Activated naive CD4-positive, alpha-beta T cell treated with anti-CD3 and anti-CD28 coated beads, Interleukin-2, amount 50 U/mL, for 24 hours (primary cell): ENCODE measurements around the gene LRRC41.
"Not testable (repeated sequence)": the region's sequence is repeated elsewhere in the genome, so short reads cannot be mapped to it uniquely, and the experiment has no call there.

Experiments
- H3K27ac Mint-ChIP-seq: one replicate; pipeline ENCODE4 v1.8.0; 2021; ENCODE audit warnings: mild to moderate bottlenecking, mixed read lengths
- H3K27me3 Mint-ChIP-seq: one replicate; pipeline ENCODE4 v1.8.0; 2021; ENCODE audit warnings: mixed read lengths
- H3K36me3 Mint-ChIP-seq: one replicate; pipeline ENCODE4 v1.8.0; 2021; ENCODE audit warnings: mixed read lengths
- H3K4me1 Mint-ChIP-seq: one replicate; pipeline ENCODE4 v1.8.0; 2021; ENCODE audit warnings: mixed read lengths
- H3K4me3 Mint-ChIP-seq: one replicate; pipeline ENCODE4 v1.8.0; 2021; ENCODE audit warnings: mild to moderate bottlenecking, mixed read lengths
- H3K9me3 Mint-ChIP-seq: one replicate; pipeline ENCODE4 v1.8.0; 2021; ENCODE audit warnings: mixed read lengths

The LRRC41 gene

DNA sequence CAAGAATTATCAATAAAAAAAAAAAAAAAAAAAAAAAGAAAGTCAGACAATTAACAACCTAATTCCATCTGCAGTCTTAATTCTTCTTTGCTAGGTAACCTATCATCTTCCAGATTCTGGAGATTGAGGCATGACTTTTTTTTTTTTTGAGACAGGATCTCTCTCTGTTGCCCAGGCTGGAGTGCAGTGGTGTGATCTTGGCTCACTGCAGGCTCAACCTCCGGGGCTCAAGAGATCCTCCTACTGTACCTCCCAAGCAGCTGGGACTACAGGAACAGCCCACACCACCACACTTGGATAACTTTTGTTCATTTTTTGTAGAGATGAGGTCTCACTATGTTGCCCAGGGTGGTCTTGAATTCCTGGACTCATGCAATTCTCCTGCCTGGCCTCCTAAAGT lies 60.5 kb downstream of the LRRC41 start:
- no peak overlapping the region for H3K27ac Mint-ChIP-seq
- H3K4me3 Mint-ChIP-seq, result no peak overlapping the region
- no peaks in the 10 kb centered on the region for H3K27me3 Mint-ChIP-seq
- H3K9me3 Mint-ChIP-seq, result no peaks in the 10 kb centered on the region
- H3K36me3 Mint-ChIP-seq, result no peaks in the 10 kb centered on the region
- H3K4me1 Mint-ChIP-seq, result peaks cover 10% of the 10 kb centered on the region

DNA sequence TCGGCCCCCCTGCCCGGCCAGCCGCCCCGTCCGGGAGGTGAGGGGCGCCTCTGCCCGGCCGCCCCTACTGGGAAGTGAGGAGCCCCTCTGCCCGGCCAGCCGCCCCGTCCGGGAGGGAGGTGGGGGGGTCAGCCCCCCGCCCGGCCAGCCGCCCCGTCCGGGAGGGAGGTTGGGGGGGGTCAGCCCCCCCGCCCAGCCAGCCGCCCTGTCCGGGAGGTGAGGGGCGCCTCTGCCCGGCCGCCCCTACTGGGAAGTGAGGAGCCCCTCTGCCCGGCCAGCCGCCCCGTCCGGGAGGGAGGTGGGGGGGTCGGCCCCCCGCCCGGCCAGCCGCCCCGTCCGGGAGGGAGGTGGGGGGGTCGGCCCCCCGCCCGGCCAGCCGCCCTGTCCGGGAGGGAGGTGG lies 61.7 kb downstream of the LRRC41 start:
- H3K4me3 Mint-ChIP-seq, H3K36me3 Mint-ChIP-seq, H3K27ac Mint-ChIP-seq, H3K27me3 Mint-ChIP-seq, H3K4me1 Mint-ChIP-seq, H3K9me3 Mint-ChIP-seq: not testable (repeated sequence)

DNA sequence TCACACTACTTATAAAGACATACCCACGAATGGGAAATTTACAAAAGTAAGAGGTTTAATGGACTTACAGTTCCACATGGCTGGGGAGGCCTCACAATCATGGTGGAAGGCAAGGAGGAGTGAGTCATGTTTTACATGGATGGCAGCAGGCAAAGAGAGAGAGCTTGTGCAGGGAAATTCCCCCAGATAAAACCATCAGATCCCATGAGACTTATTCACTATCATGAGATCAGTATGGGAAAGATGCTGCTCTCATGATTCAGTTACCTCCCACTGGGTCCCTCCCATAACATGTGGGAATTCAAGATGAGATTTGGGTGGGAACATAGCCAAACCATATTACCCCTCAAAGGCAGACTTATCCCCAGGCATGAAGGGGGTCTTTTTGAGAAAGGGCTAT lies 64.6 kb downstream of the LRRC41 start:
- not testable (repeated sequence) for H3K27me3 Mint-ChIP-seq, H3K27ac Mint-ChIP-seq, H3K4me1 Mint-ChIP-seq, H3K4me3 Mint-ChIP-seq, H3K36me3 Mint-ChIP-seq, H3K9me3 Mint-ChIP-seq

DNA sequence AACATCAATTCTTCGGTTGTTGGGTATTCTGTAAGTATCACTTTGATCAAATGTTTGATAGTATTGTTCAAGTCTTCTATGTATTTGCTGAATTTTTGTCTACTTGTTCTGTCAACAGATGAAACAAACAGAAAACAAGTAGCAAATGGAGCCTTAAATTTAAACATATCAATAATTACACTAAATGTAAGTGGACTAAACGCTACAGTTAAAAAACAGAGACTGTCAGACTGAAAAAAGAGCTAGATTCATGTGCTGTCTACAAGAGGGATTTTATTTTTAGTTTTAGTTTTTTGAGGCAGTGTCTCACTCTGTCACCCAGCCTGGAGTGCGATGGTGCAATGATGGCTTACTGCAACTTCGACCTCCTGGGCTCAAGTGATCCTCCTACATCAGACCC lies 66.5 kb downstream of the LRRC41 start:
- H3K4me1 Mint-ChIP-seq, result no peaks in the 10 kb centered on the region
- no peaks in the 10 kb centered on the region for H3K27me3 Mint-ChIP-seq
- no peak overlapping the region for H3K27ac Mint-ChIP-seq
- H3K9me3 Mint-ChIP-seq, result no peaks in the 10 kb centered on the region
- H3K36me3 Mint-ChIP-seq, result no peaks in the 10 kb centered on the region
- no peak overlapping the region for H3K4me3 Mint-ChIP-seq

GRCh38 chr1:46231231-46231630 lies 72.2 kb downstream of the LRRC41 start:
- H3K27ac Mint-ChIP-seq, H3K4me1 Mint-ChIP-seq: not testable (repeated sequence)

More at GRCh38 chr1:46231231-46231630, 72.2 kb downstream of the LRRC41 start:
- H3K9me3 Mint-ChIP-seq, H3K27me3 Mint-ChIP-seq, H3K4me3 Mint-ChIP-seq, H3K36me3 Mint-ChIP-seq: not testable (repeated sequence)
